HepG2 (cell line): ENCODE results near the gene TMC2. TPM values are rescaled to one million over a fixed set of nuclear protein-coding genes. Genes with fewer than 3 reads are reported as not detected.

ENCODE experiments used
- ASH2L ChIP-seq: fragments of 300-600, 200-600 bp; sonication (generic); IDR thresholded peaks from 2 replicates; pipeline ENCODE4 v1.7.0; 2017; ENCODE audit warnings: low read depth, mild to moderate bottlenecking, moderate library complexity, mixed read lengths, low read length; ENCODE audit not compliant: insufficient read length
- CBX5 ChIP-seq: sonication (generic); formaldehyde crosslinking; IDR thresholded peaks from 2 replicates; pipeline ENCODE4 v1.4.0; 2020; ENCODE audit warnings: missing genetic modification reagents, borderline replicate concordance
- ELF3 ChIP-seq: IDR thresholded peaks from 2 replicates; pipeline ENCODE4 v1.6.1; 2016; ENCODE audit warnings: missing genetic modification reagents, missing compliant biosample characterization
- HES4 ChIP-seq: sonication (generic); formaldehyde crosslinking; IDR thresholded peaks from 2 replicates; pipeline ENCODE4 v1.9.0; 2021; ENCODE audit warnings: mild to moderate bottlenecking, missing genetic modification reagents, borderline replicate concordance
- JUN ChIP-seq: sonication (generic); formaldehyde crosslinking; IDR thresholded peaks from 2 replicates; pipeline ENCODE4 v1.4.0; 2020; ENCODE audit warnings: mild to moderate bottlenecking, missing genetic modification reagents
- NKX3-1 ChIP-seq: sonication (generic); formaldehyde crosslinking; IDR thresholded peaks from 2 replicates; pipeline ENCODE4 v1.5.0; 2020; ENCODE audit warnings: missing genetic modification reagents
- POLR2G ChIP-seq: fragments of 200-400 bp; formaldehyde crosslinking; IDR thresholded peaks from 2 replicates; pipeline ENCODE4 v1.6.1; 2018; ENCODE audit warnings: mild to moderate bottlenecking, low read depth, low read length, moderate library complexity
- SMAD3 ChIP-seq: sonication (generic); formaldehyde crosslinking; IDR thresholded peaks from 2 replicates; pipeline ENCODE4 v1.4.0; 2020; ENCODE audit warnings: missing genetic modification reagents
- SPEN ChIP-seq: sonication (generic); formaldehyde crosslinking; IDR thresholded peaks from 2 replicates; pipeline ENCODE4 v1.5.1; 2020; ENCODE audit warnings: low read depth, mild to moderate bottlenecking, missing genetic modification reagents
- SYNCRIP ChIP-seq: fragments of 200-400 bp; formaldehyde crosslinking; IDR thresholded peaks from 2 replicates; pipeline ENCODE4 v1.6.1; 2018; ENCODE audit warnings: mild to moderate bottlenecking, low read depth, low read length; ENCODE audit not compliant: insufficient read depth
- ZFP36L2 ChIP-seq: sonication (generic); formaldehyde crosslinking; IDR thresholded peaks from 2 replicates; pipeline ENCODE4 v1.4.0; 2020; ENCODE audit warnings: missing genetic modification reagents
- ZNF224 ChIP-seq: sonication (generic); formaldehyde crosslinking; IDR thresholded peaks from 2 replicates; pipeline ENCODE4 v1.5.0; 2020; ENCODE audit warnings: mild to moderate bottlenecking, missing genetic modification reagents
- ZNF432 ChIP-seq: sonication (generic); formaldehyde crosslinking; IDR thresholded peaks from 2 replicates; pipeline ENCODE4 v1.5.0; 2020; ENCODE audit warnings: missing genetic modification reagents, mild to moderate bottlenecking, borderline replicate concordance
- ZNF552 ChIP-seq: sonication (generic); formaldehyde crosslinking; IDR thresholded peaks from 2 replicates; pipeline ENCODE4 v1.9.0; 2022; ENCODE audit warnings: missing genetic modification reagents, mild to moderate bottlenecking, borderline replicate concordance
- ZNF558 ChIP-seq: sonication (generic); formaldehyde crosslinking; IDR thresholded peaks from 2 replicates; pipeline ENCODE4 v1.9.0; 2022; ENCODE audit warnings: mild to moderate bottlenecking, missing genetic modification reagents, borderline replicate concordance
- ZNF674 ChIP-seq: sonication (generic); formaldehyde crosslinking; IDR thresholded peaks from 2 replicates; pipeline ENCODE4 v1.5.0; 2020; ENCODE audit warnings: low read depth, mild to moderate bottlenecking, missing genetic modification reagents
- ZNF740 ChIP-seq: sonication (generic); formaldehyde crosslinking; IDR thresholded peaks from 2 replicates; pipeline ENCODE4 v1.4.0; 2020; ENCODE audit warnings: missing genetic modification reagents
- ZNF777 ChIP-seq: sonication (generic); formaldehyde crosslinking; IDR thresholded peaks from 2 replicates; pipeline ENCODE4 v1.4.0; 2020; ENCODE audit warnings: missing genetic modification reagents
- polyA plus RNA-seq, 8 experiments: library from polyadenylated mRNA; depleted of rRNA in 3 of 8; stranded (reverse) in 7 of 8; unstranded in 1 of 8; fragments of >200 nt; fragmentation: Illumina TruSeq in 4 of 8; extraction: Trizol in 4 of 8; gene quantifications; 2 replicates each; pipeline versions ENCODE4 v1.2.1 to v1.2.3, GENCODE V29; 2011 to 2016; ENCODE audit warnings: low read depth in 4 of 8, missing spikeins in 1 of 8, mixed read lengths in 1 of 8; ENCODE audit not compliant: insufficient read depth in 1 of 8
- total RNA-seq, 5 experiments: library from RNA; depleted of rRNA; stranded (reverse); fragments of >200 nt; fragmentation: Illumina TruSeq; extraction: Trizol; gene quantifications; 2 replicates each; pipeline ENCODE4 v1.2.3, GENCODE V29; 2016; ENCODE audit warnings: low read depth in 1 of 5
- TF ChIP-seq, protein P1 (sequence below): sonication (generic); formaldehyde crosslinking; IDR thresholded peaks from 2 replicates; pipeline ENCODE4 v1.5.0; 2020; ENCODE audit warnings: mild to moderate bottlenecking, missing genetic modification reagents
- TF ChIP-seq, protein P2 (sequence below): sonication (generic); formaldehyde crosslinking; conservative IDR thresholded peaks from 2 replicates; pipeline ENCODE4 v1.4.0; 2020; ENCODE audit warnings: mild to moderate bottlenecking, missing genetic modification reagents, moderate library complexity
- TF ChIP-seq, protein P3 (sequence below): sonication (generic); IDR thresholded peaks from 2 replicates; pipeline ENCODE4 v1.6.1; 2016; ENCODE audit warnings: low read depth, borderline replicate concordance
- TF ChIP-seq, protein P4 (sequence below): IDR thresholded peaks from 2 replicates; pipeline ENCODE4 v1.6.1; 2016; ENCODE audit warnings: low read depth

TMC2 gene
- total and polyA plus RNA-seq, 2 of the 13 experiments (the other 11 are each of a cell fraction or from before 2014, with no cell fraction given): not detected

DNA sequence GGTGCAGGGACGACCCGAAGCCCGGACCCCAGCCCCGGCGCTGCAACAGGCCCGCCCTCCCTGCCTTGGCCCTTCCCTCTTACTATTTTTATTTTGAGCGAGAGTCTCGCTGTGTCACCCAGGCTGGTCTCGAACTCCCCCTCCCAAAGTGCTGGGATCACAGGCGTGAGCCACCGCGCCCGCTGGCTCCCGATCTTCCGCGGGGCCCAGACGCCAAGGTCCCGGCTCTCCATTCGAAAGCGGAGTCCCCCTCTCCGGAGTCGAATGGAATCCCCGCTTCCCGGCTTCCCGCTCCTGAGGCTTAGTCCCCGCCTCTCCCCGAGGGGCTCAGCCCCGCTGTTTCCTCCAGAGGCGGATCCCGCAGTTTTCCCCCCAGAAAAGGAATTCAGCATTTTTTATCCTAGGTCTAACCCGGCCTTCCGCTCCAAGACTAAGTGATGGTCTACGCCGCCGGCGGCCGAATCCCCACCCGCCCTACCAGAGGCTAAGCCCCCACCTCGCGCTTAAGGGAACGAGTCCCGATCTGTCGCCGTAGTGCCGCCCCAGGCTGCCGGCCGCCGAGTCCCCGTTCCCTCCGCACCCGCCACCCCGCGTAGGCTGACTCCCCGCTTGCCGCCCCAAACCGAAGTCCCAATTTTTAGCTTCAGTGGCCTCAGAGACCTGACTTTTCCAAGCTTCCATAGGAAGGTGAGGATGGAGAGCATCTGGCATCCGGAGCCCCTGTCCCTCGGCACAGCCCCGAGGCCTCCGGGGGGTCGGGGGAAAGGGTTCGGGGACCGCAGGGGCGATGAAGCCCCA lies 11.5 kb upstream of the TMC2 start (continued):
- TF ChIP-seq POLR2G (peak; percentile 31), HES4 (CRISPR knock-in tag) (peak; percentile 53; the same call in 1 of the 2 replicates), ZNF432 (CRISPR knock-in tag) (no peak), JUN (CRISPR knock-in tag) (no peak), SMAD3 (CRISPR knock-in tag) (no peak), CBX5 (CRISPR knock-in tag) (no peak), NKX3-1 (0 out of 2 replicates have a peak, but pooled peaks have one; percentile 19), ZNF552 (0 out of 2 replicates have a peak, but pooled peaks have one; percentile 45), ZNF674 (CRISPR knock-in tag) (0 out of 2 replicates have a peak, but pooled peaks have one; percentile 12), ELF3 (CRISPR knock-in tag) (0 out of 2 replicates have a peak, but pooled peaks have one; percentile 7), ASH2L (peak; percentile 65), ZNF558 (CRISPR knock-in tag) (peak; percentile 94), ZNF740 (CRISPR knock-in tag) (0 out of 2 replicates have a peak, but pooled peaks have one; percentile 47), SPEN (CRISPR knock-in tag) (peak; percentile 18), ZNF777 (peak; percentile 67), ZFP36L2 (CRISPR knock-in tag) (no peak), ZNF224 (0 out of 2 replicates have a peak, but pooled peaks have one; percentile 4), SYNCRIP (no peak)
- TF ChIP-seq, protein P1, sequence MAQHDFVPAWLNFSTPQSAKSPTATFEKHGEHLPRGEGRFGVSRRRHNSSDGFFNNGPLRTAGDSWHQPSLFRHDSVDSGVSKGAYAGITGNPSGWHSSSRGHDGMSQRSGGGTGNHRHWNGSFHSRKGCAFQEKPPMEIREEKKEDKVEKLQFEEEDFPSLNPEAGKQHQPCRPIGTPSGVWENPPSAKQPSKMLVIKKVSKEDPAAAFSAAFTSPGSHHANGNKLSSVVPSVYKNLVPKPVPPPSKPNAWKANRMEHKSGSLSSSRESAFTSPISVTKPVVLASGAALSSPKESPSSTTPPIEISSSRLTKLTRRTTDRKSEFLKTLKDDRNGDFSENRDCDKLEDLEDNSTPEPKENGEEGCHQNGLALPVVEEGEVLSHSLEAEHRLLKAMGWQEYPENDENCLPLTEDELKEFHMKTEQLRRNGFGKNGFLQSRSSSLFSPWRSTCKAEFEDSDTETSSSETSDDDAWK (CRISPR knock-in tag): no peak
- TF ChIP-seq, protein P2, sequence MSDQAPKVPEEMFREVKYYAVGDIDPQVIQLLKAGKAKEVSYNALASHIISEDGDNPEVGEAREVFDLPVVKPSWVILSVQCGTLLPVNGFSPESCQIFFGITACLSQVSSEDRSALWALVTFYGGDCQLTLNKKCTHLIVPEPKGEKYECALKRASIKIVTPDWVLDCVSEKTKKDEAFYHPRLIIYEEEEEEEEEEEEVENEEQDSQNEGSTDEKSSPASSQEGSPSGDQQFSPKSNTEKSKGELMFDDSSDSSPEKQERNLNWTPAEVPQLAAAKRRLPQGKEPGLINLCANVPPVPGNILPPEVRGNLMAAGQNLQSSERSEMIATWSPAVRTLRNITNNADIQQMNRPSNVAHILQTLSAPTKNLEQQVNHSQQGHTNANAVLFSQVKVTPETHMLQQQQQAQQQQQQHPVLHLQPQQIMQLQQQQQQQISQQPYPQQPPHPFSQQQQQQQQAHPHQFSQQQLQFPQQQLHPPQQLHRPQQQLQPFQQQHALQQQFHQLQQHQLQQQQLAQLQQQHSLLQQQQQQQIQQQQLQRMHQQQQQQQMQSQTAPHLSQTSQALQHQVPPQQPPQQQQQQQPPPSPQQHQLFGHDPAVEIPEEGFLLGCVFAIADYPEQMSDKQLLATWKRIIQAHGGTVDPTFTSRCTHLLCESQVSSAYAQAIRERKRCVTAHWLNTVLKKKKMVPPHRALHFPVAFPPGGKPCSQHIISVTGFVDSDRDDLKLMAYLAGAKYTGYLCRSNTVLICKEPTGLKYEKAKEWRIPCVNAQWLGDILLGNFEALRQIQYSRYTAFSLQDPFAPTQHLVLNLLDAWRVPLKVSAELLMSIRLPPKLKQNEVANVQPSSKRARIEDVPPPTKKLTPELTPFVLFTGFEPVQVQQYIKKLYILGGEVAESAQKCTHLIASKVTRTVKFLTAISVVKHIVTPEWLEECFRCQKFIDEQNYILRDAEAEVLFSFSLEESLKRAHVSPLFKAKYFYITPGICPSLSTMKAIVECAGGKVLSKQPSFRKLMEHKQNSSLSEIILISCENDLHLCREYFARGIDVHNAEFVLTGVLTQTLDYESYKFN (CRISPR knock-in tag): no peak
- TF ChIP-seq, protein P3, sequence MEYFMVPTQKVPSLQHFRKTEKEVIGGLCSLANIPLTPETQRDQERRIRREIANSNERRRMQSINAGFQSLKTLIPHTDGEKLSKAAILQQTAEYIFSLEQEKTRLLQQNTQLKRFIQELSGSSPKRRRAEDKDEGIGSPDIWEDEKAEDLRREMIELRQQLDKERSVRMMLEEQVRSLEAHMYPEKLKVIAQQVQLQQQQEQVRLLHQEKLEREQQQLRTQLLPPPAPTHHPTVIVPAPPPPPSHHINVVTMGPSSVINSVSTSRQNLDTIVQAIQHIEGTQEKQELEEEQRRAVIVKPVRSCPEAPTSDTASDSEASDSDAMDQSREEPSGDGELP: no peak
- TF ChIP-seq, protein P4, sequence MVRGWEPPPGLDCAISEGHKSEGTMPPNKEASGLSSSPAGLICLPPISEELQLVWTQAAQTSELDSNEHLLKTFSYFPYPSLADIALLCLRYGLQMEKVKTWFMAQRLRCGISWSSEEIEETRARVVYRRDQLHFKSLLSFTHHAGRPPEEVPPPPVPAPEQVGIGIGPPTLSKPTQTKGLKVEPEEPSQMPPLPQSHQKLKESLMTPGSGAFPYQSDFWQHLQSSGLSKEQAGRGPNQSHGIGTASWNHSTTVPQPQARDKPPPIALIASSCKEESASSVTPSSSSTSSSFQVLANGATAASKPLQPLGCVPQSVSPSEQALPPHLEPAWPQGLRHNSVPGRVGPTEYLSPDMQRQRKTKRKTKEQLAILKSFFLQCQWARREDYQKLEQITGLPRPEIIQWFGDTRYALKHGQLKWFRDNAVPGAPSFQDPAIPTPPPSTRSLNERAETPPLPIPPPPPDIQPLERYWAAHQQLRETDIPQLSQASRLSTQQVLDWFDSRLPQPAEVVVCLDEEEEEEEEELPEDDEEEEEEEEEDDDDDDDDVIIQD (CRISPR knock-in tag): no peak
